Astrocyte (in vitro differentiated cells and primary cell): Measurements from ENCODE around the gene GNE. TPM values are rescaled to one million over a fixed set of nuclear protein-coding genes. Genes with fewer than 3 reads are reported as not detected.
"Not testable (repeated sequence)": the region's sequence is repeated elsewhere in the genome, so short reads cannot be mapped to it uniquely, and the experiment has no call there.

Experiments used
- DNase-seq: peaks from one replicate; pipeline ENCODE4 v3.0.0-alpha.2; 2010; ENCODE audit warnings: low read depth
- FAIRE-seq: peaks from 2 replicates; lab custom pipeline; 2011; peaks lifted over from hg19 to GRCh38; lab: Jason Lieb, UNC
- H2AFZ ChIP-seq: 2 replicates; pipeline ENCODE4 v1.6.0; 2012; ENCODE audit warnings: low read depth, low read length, inconsistent platforms
- H3K27ac ChIP-seq: 2 replicates; pipeline ENCODE4 v1.5.1; 2011; ENCODE audit warnings: low read depth, low read length, inconsistent platforms
- H3K27me3 ChIP-seq: 2 replicates; pipeline ENCODE4 v1.6.0; 2011; ENCODE audit warnings: low read length, inconsistent platforms; ENCODE audit not compliant: insufficient read depth
- H3K36me3 ChIP-seq: 2 replicates; pipeline ENCODE4 v1.5.1; 2011; ENCODE audit warnings: low read length, inconsistent platforms; ENCODE audit not compliant: insufficient read depth
- H3K4me1 ChIP-seq: 2 replicates; pipeline ENCODE4 v1.5.1; 2011; ENCODE audit warnings: low read length, inconsistent platforms; ENCODE audit not compliant: insufficient read depth
- H3K4me2 ChIP-seq: 2 replicates; pipeline ENCODE4 v1.6.0; 2012; ENCODE audit warnings: low read length, inconsistent platforms
- H3K4me3 ChIP-seq: 2 replicates; pipeline ENCODE4 v1.5.1; 2011; ENCODE audit warnings: low read depth, mild to moderate bottlenecking, low read length, inconsistent platforms; ENCODE audit not compliant: insufficient read depth
- H3K79me2 ChIP-seq: 2 replicates; pipeline ENCODE4 v1.6.0; 2012; ENCODE audit warnings: mild to moderate bottlenecking, low read length, inconsistent platforms; ENCODE audit not compliant: insufficient read depth
- H3K9ac ChIP-seq: 2 replicates; pipeline ENCODE4 v1.6.0; 2012; ENCODE audit warnings: mild to moderate bottlenecking, low read length, inconsistent platforms
- H3K9me3 ChIP-seq: 2 replicates; pipeline ENCODE4 v1.5.1; 2012; ENCODE audit warnings: low read depth, mild to moderate bottlenecking, low read length, inconsistent platforms; ENCODE audit not compliant: insufficient read depth
- H4K20me1 ChIP-seq: 2 replicates; pipeline ENCODE4 v1.6.0; 2012; ENCODE audit warnings: low read length, inconsistent platforms; ENCODE audit not compliant: insufficient read depth
- H3K27ac Mint-ChIP-seq: one replicate; pipeline ENCODE4 v1.8.0; 2021; ENCODE audit warnings: mild to moderate bottlenecking, mixed read lengths; ENCODE audit not compliant: unreplicated experiment
- H3K27me3 Mint-ChIP-seq: one replicate; pipeline ENCODE4 v1.8.0; 2021; ENCODE audit warnings: low read depth, mixed read lengths; ENCODE audit not compliant: unreplicated experiment
- H3K36me3 Mint-ChIP-seq: one replicate; pipeline ENCODE4 v1.8.0; 2021; ENCODE audit warnings: low read depth, mixed read lengths; ENCODE audit not compliant: unreplicated experiment
- H3K4me1 Mint-ChIP-seq: one replicate; pipeline ENCODE4 v1.8.0; 2021; ENCODE audit warnings: low read depth, mixed read lengths; ENCODE audit not compliant: unreplicated experiment
- H3K4me3 Mint-ChIP-seq: one replicate; pipeline ENCODE4 v1.8.0; 2021; ENCODE audit warnings: mild to moderate bottlenecking, moderate library complexity, mixed read lengths; ENCODE audit not compliant: unreplicated experiment
- H3K9me3 Mint-ChIP-seq: one replicate; pipeline ENCODE4 v1.8.0; 2021; ENCODE audit warnings: mild to moderate bottlenecking, mixed read lengths; ENCODE audit not compliant: unreplicated experiment
- CTCF ChIP-seq: IDR thresholded peaks from 2 replicates; pipeline ENCODE4 v1.5.1; 2011; ENCODE audit warnings: low read depth, mild to moderate bottlenecking, inconsistent platforms, low read length, moderate library complexity; ENCODE audit not compliant: insufficient read depth
- EZH2 ChIP-seq: IDR thresholded peaks from 2 replicates; pipeline ENCODE4 v1.6.1; 2012; ENCODE audit warnings: mild to moderate bottlenecking, low read length, inconsistent platforms; ENCODE audit not compliant: insufficient read depth
- total RNA-seq: library from RNA; stranded (reverse); gene quantifications from 2 replicates; pipeline ENCODE4 v1.2.1, GENCODE V29; 2021

Gene GNE
- total RNA-seq, 1 donor from 2014 or later: 12.6 TPM

DNA sequence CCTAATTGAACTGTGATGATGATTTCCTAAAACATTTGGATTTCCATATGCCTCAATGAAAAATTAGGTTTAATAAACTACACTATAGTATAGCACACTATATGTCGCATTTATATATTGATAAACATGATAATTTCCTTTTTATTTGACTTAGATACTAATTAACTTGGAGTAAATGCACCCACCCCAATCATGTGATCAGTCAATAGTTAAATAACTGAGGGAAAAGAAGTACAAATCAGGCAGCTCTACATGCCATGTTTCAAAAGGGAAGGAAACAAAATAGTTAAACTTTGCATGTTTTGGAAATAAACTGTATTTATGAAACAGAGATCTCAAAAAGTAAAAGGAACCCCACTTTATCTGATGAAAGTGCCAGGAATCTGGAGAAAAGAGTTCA, 18.0 kb upstream of the GNE start:
- DNase-seq (no peak), FAIRE-seq (no peak)
- peak overlapping the region; percentile 49 for H3K4me3 ChIP-seq
- H3K4me2 ChIP-seq: peak overlapping the region; percentile 84
- Mint-ChIP-seq H3K27me3 (no peaks in the 10 kb centered on the region), H3K36me3 (no peaks in the 10 kb centered on the region), H3K9me3 (no peaks in the 10 kb centered on the region), H3K4me3 (peak overlapping the region; percentile 77), H3K4me1 (peaks cover 13% of the 10 kb centered on the region), H3K27ac (no peak overlapping the region)
- no peaks in the 10 kb centered on the region for H3K9me3 ChIP-seq
- no peaks in the 10 kb centered on the region for H4K20me1 ChIP-seq
- H3K79me2 ChIP-seq: no peaks in the 10 kb centered on the region
- TF ChIP-seq EZH2: no peak
- H2AFZ ChIP-seq: peak overlapping the region; percentile 24
- no peaks in the 10 kb centered on the region for H3K36me3 ChIP-seq
- H3K9ac ChIP-seq: peak overlapping the region; percentile 54
- H3K27ac ChIP-seq: no peak overlapping the region
- H3K27me3 ChIP-seq: no peaks in the 10 kb centered on the region
- peaks cover 6% of the 10 kb centered on the region for H3K4me1 ChIP-seq

DNA sequence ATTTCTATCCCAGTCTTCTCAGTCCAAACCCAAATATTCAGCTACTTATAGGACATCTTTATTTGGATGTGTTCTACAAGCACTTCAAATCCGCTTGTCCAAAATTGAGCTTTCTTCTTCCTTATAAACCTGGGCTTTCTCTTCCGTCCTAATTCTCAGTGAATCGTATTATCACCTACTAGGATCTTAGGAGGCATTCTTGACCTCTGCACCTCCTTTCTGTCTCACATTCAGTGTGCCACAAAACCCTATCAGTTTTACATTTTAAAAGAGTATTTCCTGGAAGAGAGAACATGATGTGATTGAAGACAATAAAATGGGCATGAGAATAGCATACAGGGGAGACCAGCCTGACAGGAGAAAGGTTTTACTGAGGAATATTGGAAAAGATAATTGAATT, 16.8 kb upstream of the GNE start:
- H2AFZ ChIP-seq: no peak overlapping the region
- H3K4me2 ChIP-seq: no peak overlapping the region
- FAIRE-seq (no peak), DNase-seq (no peak)
- no peak overlapping the region for H3K9ac ChIP-seq
- Mint-ChIP-seq H3K4me1 (peaks cover 13% of the 10 kb centered on the region), H3K27me3 (no peaks in the 10 kb centered on the region), H3K27ac (no peak overlapping the region), H3K4me3 (no peak overlapping the region), H3K9me3 (no peaks in the 10 kb centered on the region), H3K36me3 (no peaks in the 10 kb centered on the region)
- no peaks in the 10 kb centered on the region for H3K9me3 ChIP-seq
- peaks cover 6% of the 10 kb centered on the region for H3K4me1 ChIP-seq
- TF ChIP-seq CTCF: no peak
- no peak for TF ChIP-seq EZH2
- H3K36me3 ChIP-seq: no peaks in the 10 kb centered on the region
- H3K79me2 ChIP-seq: no peaks in the 10 kb centered on the region
- H3K27ac ChIP-seq: no peak overlapping the region
- H3K27me3 ChIP-seq: no peaks in the 10 kb centered on the region
- H3K4me3 ChIP-seq: no peak overlapping the region
- no peaks in the 10 kb centered on the region for H4K20me1 ChIP-seq

DNA sequence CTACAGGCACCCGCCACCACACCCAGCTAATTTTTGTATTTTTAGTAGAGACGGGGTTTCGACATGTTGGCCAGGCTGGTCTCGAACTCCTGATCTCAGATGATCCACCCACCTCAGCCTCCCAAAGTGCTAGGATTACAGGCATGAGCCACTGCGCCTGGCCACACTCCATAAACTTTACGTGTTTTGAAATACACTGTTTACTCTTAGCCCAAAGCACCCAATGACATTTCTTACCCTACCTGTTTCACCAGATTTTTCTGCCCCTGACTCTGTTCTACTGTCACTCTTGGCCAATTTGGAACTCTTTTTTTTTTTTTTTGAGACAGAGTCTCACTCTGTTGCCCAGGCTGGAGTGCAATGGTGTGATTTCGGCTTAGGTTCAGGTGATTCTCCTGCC, 15.1 kb upstream of the GNE start:
- H4K20me1 ChIP-seq, H3K4me2 ChIP-seq, H3K79me2 ChIP-seq, H3K27me3 ChIP-seq, H3K4me3 ChIP-seq, H3K27ac Mint-ChIP-seq, FAIRE-seq, H3K36me3 ChIP-seq, H3K36me3 Mint-ChIP-seq, DNase-seq, H2AFZ ChIP-seq, H3K9me3 Mint-ChIP-seq, H3K27me3 Mint-ChIP-seq, H3K27ac ChIP-seq, H3K4me3 Mint-ChIP-seq, H3K9ac ChIP-seq, H3K9me3 ChIP-seq, H3K4me1 ChIP-seq: not testable (repeated sequence)
- H3K4me1 Mint-ChIP-seq: peaks cover 13% of the 10 kb centered on the region

- FAIRE-seq (no peak), DNase-seq (peak; percentile 55)
- peaks cover 4% of the 10 kb centered on the region for H3K9me3 Mint-ChIP-seq
- H3K36me3 Mint-ChIP-seq: peaks cover 11% of the 10 kb centered on the region
- Histone ChIP-seq H3K27ac (no peak overlapping the region), H3K4me2 (peak overlapping the region; percentile 21), H3K36me3 (no peaks in the 10 kb centered on the region), H3K79me2 (no peaks in the 10 kb centered on the region), H2AFZ (no peak overlapping the region), H3K4me3 (no peak overlapping the region), H3K27me3 (no peaks in the 10 kb centered on the region), H3K9me3 (no peaks in the 10 kb centered on the region), H3K9ac (no peak overlapping the region), H3K4me1 (no peaks in the 10 kb centered on the region), H4K20me1 (no peaks in the 10 kb centered on the region)
- H3K4me1 Mint-ChIP-seq: no peaks in the 10 kb centered on the region
- no peak overlapping the region for H3K27ac Mint-ChIP-seq
- H3K4me3 Mint-ChIP-seq: no peak overlapping the region
- TF ChIP-seq CTCF (no peak), EZH2 (no peak)
- H3K27me3 Mint-ChIP-seq: no peaks in the 10 kb centered on the region
Observed at GRCh38 chr9:36268007-36268427, 9.8 kb upstream of the GNE start.
